CD1c-positive myeloid dendritic cell (primary cell): ENCODE measurements around the gene PEAK1.

ENCODE experiments used
- DNase-seq: peaks from one replicate; pipeline ENCODE4 v3.0.0-alpha.2; 2016; ENCODE audit errors: extremely low spot score

The PEAK1 gene

GRCh38 chr15:77358545-77359240 is 61.2 kb downstream of the PEAK1 start:
- DNase-seq: no peak

- DNase-seq: no peak
Measured at GRCh38 chr15:77356305-77356704, 63.6 kb downstream of the PEAK1 start.

- no peak for DNase-seq
Measured at GRCh38 chr15:77355321-77355720, 64.6 kb downstream of the PEAK1 start.

- no peak for DNase-seq
Measured at GRCh38 chr15:77354063-77354462, 65.8 kb downstream of the PEAK1 start.

DNA sequence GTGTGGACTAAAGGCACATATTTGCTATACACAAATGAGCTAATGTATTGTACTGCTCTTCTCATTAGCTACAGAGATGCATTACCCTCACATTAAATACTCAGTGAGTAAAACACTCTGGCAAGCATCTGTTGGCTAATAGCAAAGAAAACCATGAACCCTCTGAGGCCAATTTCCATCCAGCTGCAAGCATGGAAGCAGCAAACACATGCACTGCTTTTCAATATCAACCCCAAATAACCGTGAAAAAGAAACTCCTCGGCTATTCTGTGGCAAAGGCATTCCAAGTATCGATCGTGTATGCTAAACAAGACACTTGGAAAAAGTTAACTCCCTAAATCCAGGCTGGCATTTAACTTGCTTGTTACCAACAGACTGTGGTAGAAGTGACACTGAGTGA is 67.0 kb downstream of the PEAK1 start:
- DNase-seq: no peak

GRCh38 chr15:77350792-77351191 is 69.1 kb downstream of the PEAK1 start:
- no peak for DNase-seq

GRCh38 chr15:77349666-77350065 is 70.2 kb downstream of the PEAK1 start:
- DNase-seq: no peak

GRCh38 chr15:77348511-77348910 is 71.4 kb downstream of the PEAK1 start:
- no peak for DNase-seq

DNA sequence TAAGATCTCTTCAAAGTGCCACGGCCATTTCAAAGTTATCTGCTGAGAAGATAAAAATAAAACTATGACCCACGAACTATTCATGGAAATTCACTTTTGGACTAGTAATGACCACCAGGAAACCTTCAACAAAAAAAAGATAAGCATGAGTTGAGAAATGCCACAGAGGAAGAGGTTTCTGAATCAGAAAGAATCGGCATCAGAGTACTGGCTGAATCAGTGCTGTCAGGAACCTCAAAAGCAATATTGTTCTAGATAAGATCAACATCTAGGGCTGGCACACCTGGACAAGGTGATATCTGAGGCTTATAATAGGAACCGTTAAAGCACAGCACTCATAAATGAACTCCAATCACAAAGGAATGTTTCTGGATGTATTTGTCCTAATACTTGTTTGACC is 72.7 kb downstream of the PEAK1 start:
- no peak for DNase-seq

GRCh38 chr15:77346245-77347036 is 73.5 kb downstream of the PEAK1 start:
- DNase-seq: no peak

DNA sequence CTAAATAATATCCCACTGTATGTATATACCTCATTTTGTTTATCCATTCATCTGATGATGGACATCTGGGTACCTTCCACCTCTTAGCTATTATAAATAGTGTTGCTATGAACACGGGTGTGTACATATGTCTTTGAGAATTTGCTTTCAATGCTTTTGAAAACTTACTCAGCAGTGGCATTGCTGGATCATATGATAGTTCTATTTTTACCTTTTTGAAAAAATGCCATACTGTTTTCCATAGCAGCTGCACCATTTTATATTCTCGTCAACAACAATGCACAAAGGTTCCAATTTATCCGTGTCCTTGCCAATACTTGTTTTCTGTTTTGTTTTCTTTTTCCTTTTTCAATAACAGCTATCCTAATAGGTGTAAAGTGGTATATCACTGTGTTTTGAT is 77.1 kb downstream of the PEAK1 start:
- no peak for DNase-seq

DNA sequence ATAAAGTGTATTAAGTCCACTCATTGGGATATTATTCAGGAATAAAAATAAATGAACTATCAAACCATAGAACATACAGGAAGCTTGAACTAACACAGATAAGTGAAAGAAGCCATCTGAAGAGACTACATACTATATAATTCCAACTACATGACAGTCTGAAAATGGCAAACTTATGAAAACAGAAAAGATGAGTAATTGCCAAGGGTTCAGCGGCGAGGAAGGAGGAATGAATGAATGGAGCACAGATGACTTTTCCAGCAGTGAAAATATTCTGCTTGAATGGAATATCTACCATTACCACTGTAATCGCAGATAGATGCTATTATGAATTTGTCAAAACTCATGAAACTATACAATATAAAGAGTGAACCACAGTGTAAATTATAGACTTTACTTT is 79.7 kb downstream of the PEAK1 start:
- no peak for DNase-seq

GRCh38 chr15:77336006-77336405 is 83.9 kb downstream of the PEAK1 start:
- no peak for DNase-seq

DNA sequence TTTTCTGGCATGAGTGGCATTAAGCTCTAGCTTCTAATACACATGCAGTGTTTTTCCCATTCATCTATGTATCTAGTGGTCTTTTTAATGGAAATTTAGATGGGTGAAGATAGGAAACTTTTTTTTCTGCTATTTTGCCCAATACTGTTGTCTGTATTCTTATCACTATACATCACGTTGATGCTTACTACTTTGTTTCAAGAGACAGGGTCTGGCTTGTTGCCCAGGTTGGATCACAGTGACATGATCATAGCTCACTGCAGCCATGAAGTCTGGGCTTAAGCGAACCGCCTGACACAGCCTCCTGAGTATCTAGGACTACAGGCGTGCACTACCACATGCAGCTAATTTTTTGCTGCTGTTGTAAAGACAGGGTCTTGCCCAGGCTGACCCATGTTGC is 84.6 kb downstream of the PEAK1 start:
- no peak for DNase-seq

DNA sequence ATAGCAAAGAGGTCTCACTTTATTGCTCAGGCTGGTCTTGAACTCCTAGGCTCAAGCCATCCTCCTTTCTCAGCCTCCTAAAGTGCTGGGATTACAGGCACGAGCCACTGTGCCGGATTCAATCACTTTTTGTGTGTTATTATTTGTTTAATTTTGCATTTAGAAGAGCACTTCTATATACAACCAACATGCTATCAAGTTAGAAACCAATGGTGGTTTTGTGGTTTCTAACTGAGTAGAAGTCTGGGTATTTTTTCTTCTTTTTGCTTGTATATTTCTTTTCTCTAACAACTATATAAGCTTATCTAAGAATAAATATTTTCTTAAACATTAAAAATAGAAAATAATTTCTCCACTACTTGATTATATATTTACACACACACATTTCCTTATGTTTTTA is 86.7 kb downstream of the PEAK1 start:
- DNase-seq: no peak

GRCh38 chr15:77329202-77329601 is 90.7 kb downstream of the PEAK1 start:
- no peak for DNase-seq

GRCh38 chr15:77327844-77328529 is 91.9 kb downstream of the PEAK1 start:
- no peak for DNase-seq

DNA sequence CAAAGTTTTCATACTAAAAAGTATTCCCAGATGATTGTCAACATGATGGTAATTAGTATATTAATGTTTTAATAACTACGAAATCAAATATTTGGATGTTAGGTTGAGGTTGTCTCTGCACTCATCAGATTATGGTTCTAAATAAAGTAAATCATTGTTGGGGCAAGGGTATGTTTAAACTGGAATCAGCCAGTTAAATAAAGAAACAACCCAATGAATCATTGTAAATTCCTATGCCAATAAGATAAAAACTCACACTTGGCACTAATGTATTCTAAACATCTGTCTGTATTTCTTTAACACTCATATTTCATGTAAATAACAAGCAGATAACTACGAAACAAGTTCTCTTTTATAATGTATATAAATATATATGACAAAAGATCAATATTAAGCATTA is 92.7 kb downstream of the PEAK1 start:
- no peak for DNase-seq

DNA sequence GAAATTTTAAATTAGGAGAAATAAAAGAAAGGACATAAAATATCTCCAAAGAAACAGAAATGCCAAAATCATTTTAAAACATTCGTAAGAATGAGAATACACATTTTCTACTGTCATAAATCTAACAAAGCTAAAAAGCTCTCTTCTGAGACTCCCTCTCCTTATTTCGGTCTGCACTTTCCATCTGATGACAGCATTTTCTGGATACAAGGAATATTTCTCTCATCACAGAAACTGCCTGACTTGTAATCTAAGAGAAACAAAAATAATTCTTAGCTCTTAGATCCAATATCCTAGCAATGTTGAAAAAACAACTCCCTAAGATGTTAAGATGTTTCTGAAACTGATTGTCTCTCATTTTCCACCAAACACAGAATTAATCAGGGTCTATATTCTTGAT is 93.5 kb downstream of the PEAK1 start:
- DNase-seq: no peak

GRCh38 chr15:77312523-77312922 is 107.4 kb downstream of the PEAK1 start:
- no peak for DNase-seq

DNA sequence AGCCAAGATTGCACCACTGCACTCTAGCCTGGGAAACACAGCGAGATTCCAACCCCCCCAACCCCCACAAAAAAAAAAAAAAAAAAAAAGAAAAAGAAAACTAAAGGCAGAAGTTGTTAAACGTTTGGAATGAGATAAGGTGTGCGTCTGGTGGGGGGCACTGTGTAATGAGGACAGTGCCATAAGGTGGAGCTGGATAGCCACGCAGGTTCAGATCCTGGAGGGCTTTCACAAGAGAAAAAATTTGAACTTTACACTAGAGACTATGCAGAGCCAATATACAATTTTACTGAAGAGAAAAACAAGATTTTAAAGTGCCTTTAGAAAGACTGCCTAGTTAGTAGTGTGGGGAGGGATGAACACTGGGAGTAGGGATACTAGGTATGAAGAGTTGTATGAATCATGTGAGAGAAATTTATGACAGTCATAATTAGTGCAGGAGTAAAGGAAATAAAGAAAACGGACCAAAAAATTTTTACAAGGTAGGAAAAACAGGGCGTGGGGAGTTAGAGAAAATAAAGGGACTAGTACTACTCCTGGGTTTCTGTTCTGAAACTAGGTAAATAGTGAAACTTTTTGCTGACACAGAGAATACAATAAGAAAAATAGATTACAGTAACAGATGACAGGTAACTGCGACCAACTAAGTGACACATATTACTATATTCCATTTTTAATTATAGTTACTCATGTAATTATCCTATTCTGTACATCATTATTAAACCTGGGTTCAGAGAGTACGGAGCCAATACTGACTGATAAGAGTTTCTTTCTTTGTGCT is 108.1 kb downstream of the PEAK1 start:
- DNase-seq: no peak

DNA sequence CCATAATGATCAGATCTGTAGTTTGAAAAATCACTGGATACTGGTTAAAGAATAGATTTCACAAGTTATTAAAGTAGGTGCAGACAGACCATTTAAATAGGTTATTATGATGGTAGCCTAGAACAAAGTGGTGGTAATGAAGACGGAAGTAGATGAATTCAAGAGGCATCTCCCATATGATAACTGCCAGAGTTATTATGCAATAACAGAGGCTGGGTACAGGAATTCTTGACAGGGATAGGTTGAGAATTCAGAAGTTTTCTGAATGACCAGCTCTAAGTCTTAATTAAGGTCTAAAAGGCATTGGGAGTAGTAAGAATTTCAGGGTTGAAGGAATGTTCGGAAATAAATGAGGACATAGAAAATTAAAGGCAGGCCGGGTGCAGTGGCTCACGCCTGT is 108.9 kb downstream of the PEAK1 start:
- DNase-seq: no peak
